Neutrophil (primary cell): Measurements from ENCODE around the gene OR13H1.
"Not testable (repeated sequence)": the region's sequence is repeated elsewhere in the genome, so short reads cannot be mapped to it uniquely, and the experiment has no call there.

Source experiments
- H3K27ac ChIP-seq: fragments of 200-600 bp; sonication (generic); 2 replicates; pipeline ENCODE4 v1.5.1; 2016; ENCODE audit warnings: mild to moderate bottlenecking, moderate library complexity
- H3K27me3 ChIP-seq: fragments of 200-600 bp; sonication (generic); 2 replicates; pipeline ENCODE4 v1.6.0; 2016; ENCODE audit warnings: mild to moderate bottlenecking
- H3K36me3 ChIP-seq: fragments of 200-600 bp; sonication (generic); 2 replicates; pipeline ENCODE4 v1.5.1; 2017
- H3K4me1 ChIP-seq, 2 experiments: fragments of 200-600 bp in 1 of 2; sonication (generic) in 1 of 2; 1 replicate in 1 of 2; 2 replicates in 1 of 2; pipeline versions ENCODE4 v1.5.1 to v1.6.1; 2013 to 2016; ENCODE audit warnings: low read depth in 1 of 2, low read length in 1 of 2, mild to moderate bottlenecking in 1 of 2, moderate library complexity in 1 of 2; ENCODE audit not compliant: control insufficient read depth in 1 of 2, insufficient read depth in 1 of 2
- H3K4me3 ChIP-seq, 2 experiments: fragments of 200-600 bp in 1 of 2; sonication (generic) in 1 of 2; 1 replicate in 1 of 2; 2 replicates in 1 of 2; pipeline ENCODE4 v1.5.1; 2013 to 2016; ENCODE audit warnings: low read depth in 1 of 2, low read length in 1 of 2, mild to moderate bottlenecking in 1 of 2, moderate library complexity in 1 of 2
- H3K9me3 ChIP-seq: fragments of 200-600 bp; sonication (generic); 2 replicates; pipeline ENCODE4 v1.5.1; 2016
- TF ChIP-seq, protein P1 (sequence below): fragments of 200-600 bp; sonication (generic); IDR thresholded peaks from 2 replicates; pipeline ENCODE4 v1.5.1; 2016; ENCODE audit warnings: antibody characterized with exemption

OR13H1 gene

DNA sequence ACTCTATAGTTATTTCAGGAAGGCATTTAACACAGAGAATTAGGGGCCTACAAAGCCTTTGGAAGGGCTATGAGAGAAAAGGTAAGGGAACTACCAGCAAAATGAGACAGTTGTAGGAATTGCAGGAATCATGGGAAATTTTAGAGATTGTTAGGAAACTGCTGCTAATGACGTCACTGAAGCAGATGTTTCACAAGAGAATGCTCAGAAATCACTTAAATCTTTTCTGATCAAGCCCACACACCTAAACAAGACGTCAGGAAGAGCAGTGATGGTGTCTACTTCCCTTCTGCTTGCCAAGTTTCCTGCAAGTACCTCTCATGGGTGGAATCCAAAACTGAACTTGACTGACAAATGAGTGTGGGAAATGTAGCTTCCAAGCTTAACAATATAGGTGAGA, 5.1 kb downstream of the OR13H1 start:
- Histone ChIP-seq H3K27ac (no peak overlapping the region), H3K4me1 (no peaks in the 10 kb centered on the region), H3K27me3 (no peaks in the 10 kb centered on the region), H3K9me3 (no peaks in the 10 kb centered on the region), H3K36me3 (no peaks in the 10 kb centered on the region), H3K4me3 (no peak overlapping the region)
- TF ChIP-seq, protein P1, sequence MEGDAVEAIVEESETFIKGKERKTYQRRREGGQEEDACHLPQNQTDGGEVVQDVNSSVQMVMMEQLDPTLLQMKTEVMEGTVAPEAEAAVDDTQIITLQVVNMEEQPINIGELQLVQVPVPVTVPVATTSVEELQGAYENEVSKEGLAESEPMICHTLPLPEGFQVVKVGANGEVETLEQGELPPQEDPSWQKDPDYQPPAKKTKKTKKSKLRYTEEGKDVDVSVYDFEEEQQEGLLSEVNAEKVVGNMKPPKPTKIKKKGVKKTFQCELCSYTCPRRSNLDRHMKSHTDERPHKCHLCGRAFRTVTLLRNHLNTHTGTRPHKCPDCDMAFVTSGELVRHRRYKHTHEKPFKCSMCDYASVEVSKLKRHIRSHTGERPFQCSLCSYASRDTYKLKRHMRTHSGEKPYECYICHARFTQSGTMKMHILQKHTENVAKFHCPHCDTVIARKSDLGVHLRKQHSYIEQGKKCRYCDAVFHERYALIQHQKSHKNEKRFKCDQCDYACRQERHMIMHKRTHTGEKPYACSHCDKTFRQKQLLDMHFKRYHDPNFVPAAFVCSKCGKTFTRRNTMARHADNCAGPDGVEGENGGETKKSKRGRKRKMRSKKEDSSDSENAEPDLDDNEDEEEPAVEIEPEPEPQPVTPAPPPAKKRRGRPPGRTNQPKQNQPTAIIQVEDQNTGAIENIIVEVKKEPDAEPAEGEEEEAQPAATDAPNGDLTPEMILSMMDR: no peak

DNA sequence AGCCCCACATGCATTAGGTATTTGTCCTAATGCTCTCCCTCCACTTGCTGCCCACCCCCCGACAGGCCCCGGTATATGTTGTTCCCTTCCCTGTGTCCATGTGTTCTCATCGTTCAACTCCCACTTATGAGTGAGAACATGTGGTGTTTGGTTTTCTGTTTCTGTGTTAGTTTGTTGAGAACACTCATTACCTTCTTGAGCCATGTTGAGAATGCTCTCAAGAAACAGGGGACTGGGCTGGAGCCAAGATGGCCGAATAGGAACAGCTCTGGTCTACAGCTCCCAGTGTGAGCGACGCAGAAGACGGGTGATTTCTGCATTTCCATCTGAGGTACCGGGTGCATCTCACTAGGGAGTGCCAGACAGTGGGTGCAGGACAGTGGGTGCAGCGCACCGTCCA, 8.6 kb downstream of the OR13H1 start:
- not testable (repeated sequence) for H3K27me3 ChIP-seq, H3K36me3 ChIP-seq, H3K4me3 ChIP-seq, H3K4me1 ChIP-seq, H3K27ac ChIP-seq, H3K9me3 ChIP-seq

DNA sequence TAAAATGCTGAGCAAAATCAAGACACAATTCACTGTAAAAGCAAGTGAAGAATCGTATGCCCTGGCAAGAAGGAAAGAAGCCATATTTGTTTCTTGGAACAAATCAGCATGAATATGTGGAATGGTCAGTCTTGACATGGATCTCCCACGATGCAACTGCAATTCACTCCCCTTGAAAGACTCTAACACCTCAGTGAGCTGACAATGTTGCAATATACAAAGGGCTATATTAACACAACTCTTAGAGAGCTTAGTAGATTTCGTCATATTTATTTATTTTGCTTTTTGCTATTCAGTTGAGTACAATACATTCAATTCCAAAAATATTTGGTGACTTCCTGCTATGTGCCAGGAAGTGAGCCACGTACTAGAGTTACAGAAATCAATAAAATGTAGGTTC, 14.7 kb downstream of the OR13H1 start:
- H3K27ac ChIP-seq: no peak overlapping the region
- H3K4me1 ChIP-seq: no peaks in the 10 kb centered on the region
- H3K27me3 ChIP-seq: no peaks in the 10 kb centered on the region
- H3K9me3 ChIP-seq: no peaks in the 10 kb centered on the region
- no peaks in the 10 kb centered on the region for H3K36me3 ChIP-seq
- TF ChIP-seq, protein P1: no peak
- H3K4me3 ChIP-seq: no peak overlapping the region

DNA sequence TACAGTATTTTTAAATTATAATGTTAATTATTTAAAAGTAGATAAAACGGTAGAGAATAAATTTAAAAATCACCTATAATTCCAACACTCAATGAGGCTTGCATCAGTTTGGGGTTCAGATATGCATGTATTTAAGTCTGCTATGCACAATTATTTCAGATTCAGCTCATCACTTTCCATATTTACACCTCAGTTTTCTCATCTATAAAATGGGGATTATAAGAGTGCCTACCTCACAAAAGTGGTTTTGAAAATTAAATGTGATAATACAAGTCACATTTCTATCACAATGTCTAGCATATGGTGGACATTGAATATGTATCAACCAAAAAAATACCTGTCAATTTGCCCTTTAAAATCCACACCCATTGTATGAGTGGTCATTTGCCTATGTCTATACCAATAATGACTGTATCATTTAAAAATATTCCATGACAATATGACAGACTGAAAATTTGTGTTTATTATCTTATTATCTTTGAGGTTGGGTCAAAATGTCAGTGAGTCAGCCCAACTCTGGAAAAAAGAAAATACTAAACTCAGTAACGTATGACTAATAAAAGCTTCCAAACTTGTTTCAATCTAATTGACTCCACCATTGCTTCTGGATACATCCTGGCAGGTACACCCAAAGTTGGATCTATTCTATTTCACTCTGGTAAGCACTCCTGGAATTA, 20.8 kb downstream of the OR13H1 start:
- Histone ChIP-seq H3K36me3 (no peaks in the 10 kb centered on the region), H3K4me1 (no peaks in the 10 kb centered on the region), H3K27ac (no peak overlapping the region), H3K27me3 (no peaks in the 10 kb centered on the region), H3K4me3 (no peak overlapping the region), H3K9me3 (no peaks in the 10 kb centered on the region)
- TF ChIP-seq, protein P1: no peak

DNA sequence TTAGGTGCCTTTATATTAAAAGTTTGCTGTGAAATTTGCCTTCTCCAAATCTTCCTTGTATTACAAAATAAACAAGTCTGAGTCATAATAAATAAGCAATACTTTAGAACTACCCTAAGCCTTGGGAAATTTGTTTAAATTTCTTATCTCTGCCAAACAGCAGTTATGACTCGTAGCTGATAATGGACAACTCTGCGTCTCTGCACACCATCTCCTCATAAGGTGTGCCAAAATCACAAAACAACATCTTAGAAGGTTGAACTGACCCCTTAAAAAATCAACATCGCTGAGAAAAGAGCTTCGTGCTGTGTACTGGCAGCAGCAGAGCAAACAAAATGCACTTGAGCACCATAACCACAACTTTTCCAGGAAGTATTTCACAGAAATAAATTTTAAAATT, 22.0 kb downstream of the OR13H1 start:
- H3K4me1 ChIP-seq: no peaks in the 10 kb centered on the region
- TF ChIP-seq, protein P1: no peak
- no peaks in the 10 kb centered on the region for H3K9me3 ChIP-seq
- no peak overlapping the region for H3K27ac ChIP-seq
- no peaks in the 10 kb centered on the region for H3K36me3 ChIP-seq
- no peaks in the 10 kb centered on the region for H3K27me3 ChIP-seq
- no peak overlapping the region for H3K4me3 ChIP-seq

DNA sequence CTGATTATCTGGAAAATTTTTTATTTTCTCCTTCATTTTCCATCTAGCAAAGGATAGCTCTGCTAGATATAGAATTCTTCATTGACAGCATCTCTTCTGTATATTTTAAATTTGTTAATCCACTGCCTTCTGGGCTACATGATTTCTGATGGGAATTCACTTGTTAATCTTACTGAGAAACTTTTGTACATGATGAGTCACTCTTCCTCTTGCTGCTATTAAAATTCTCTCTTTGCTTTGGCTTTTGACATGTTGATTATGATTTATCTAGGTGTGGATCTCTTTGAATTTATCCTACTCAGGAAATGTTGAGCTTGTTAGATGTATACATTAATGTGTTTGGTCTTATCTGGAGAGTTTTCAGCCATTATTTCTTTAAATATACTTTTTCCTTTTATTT, 27.5 kb downstream of the OR13H1 start:
- Histone ChIP-seq H3K4me3 (no peak overlapping the region), H3K9me3 (no peaks in the 10 kb centered on the region), H3K36me3 (no peaks in the 10 kb centered on the region), H3K27ac (no peak overlapping the region), H3K4me1 (no peaks in the 10 kb centered on the region), H3K27me3 (no peaks in the 10 kb centered on the region)
- TF ChIP-seq, protein P1: no peak
